Heart right ventricle (tissue), 16 donors: ENCODE results near the gene NCAM1. TPM values are rescaled to one million over a fixed set of nuclear protein-coding genes. Genes with fewer than 3 reads are reported as not detected.
A peak's percentile ranks its signal among the peaks of the same experiment; 100 is the strongest.

Experiments
- ATAC-seq, 8 donors: fragments of 200-7000 bp; cut with Tn5 transposase; one replicate each; pipeline ENCODE4 v1.9.1; 2020; ENCODE audit warnings: mild to moderate bottlenecking in 8 of 8, moderate library complexity in 8 of 8, moderate number of reproducible peaks in 1 of 8
- DNase-seq, 2 donors: peaks; one replicate each; pipeline ENCODE4 v3.0.0-alpha.2; 2020
- H3K27ac ChIP-seq, 10 donors: fragments of 200-600 bp; sonication (generic) in 2 of 10; one replicate each; pipeline versions ENCODE4 v1.5.0 to v1.8.0; 2020 to 2022; ENCODE audit warnings: mild to moderate bottlenecking in 3 of 10
- H3K27me3 ChIP-seq, 7 donors: fragments of 200-600 bp; one replicate each; pipeline ENCODE4 v1.8.0; 2021 to 2022; ENCODE audit warnings: mild to moderate bottlenecking in 2 of 7
- H3K36me3 ChIP-seq, 9 donors: fragments of 200-600 bp; sonication (generic) in 1 of 9; one replicate each; pipeline versions ENCODE4 v1.5.0 to v1.8.0; 2020 to 2022; ENCODE audit warnings: mild to moderate bottlenecking in 2 of 9
- H3K4me1 ChIP-seq, 9 donors: fragments of 200-600 bp; sonication (generic) in 1 of 9; one replicate each; pipeline versions ENCODE4 v1.5.0 to v1.8.0; 2020 to 2022; ENCODE audit warnings: mild to moderate bottlenecking in 4 of 9
- H3K4me3 ChIP-seq, 10 donors: fragments of 200-600 bp; sonication (generic) in 2 of 10; one replicate each; pipeline versions ENCODE4 v1.5.0 to v1.8.0; 2020 to 2022; ENCODE audit warnings: mild to moderate bottlenecking in 7 of 10, moderate library complexity in 2 of 10
- H3K9me3 ChIP-seq, 11 donors: fragments of 200-600 bp in 10 of 11; sonication (generic) in 2 of 11; one replicate each; pipeline versions ENCODE4 v1.5.0 to v1.8.0; 2013 to 2022; ENCODE audit warnings: mild to moderate bottlenecking in 2 of 11, control low read depth in 1 of 11, moderate library complexity in 1 of 11
- CTCF ChIP-seq, 9 donors: fragments of 200-600 bp; sonication (generic) in 2 of 9; IDR thresholded peaks; one replicate each; pipeline versions ENCODE4 v1.5.0 to v1.8.0; 2021 to 2022; ENCODE audit warnings: antibody characterized with exemption in 9 of 9, mild to moderate bottlenecking in 5 of 9, moderate library complexity in 1 of 9
- WGBS, 2 donors: extraction: QIAGEN DNeasy Blood & Tissue Kit; methylation state at CpG; one replicate each; pipeline ENCODE4 v1.1.7; 2013; ENCODE audit warnings: inconsistent platforms in 1 of 2; 5-methylcytosine and 5-hydroxymethylcytosine counted together
- intact Hi-C, 10 donors: fragments of 100-400 bp; cut with DNase I; formaldehyde crosslinking; loops; one replicate each; pipeline versions ENCODE4 v1.11.1 to v1.14.2; 2022
- polyA plus RNA-seq, 2 donors: library from polyadenylated mRNA; stranded (reverse); fragments of 200-250 nt; gene quantifications; one replicate each; pipeline ENCODE4 v1.2.3, GENCODE V29; 2013
- total RNA-seq, 10 donors: library from RNA; stranded (reverse); fragmentation: NEBNext Ultra II Directional in 3 of 10; extraction: Animal tissue kit (Norgen Biotek cat#: 25700) in 3 of 10; gene quantifications; one replicate each; pipeline versions ENCODE4 v1.2.1 to v1.2.4, GENCODE V29; 2021 to 2023
- donor health status: Arrhythmogenic right ventricular cardiomyopathy.
- donor health status: ischemic (EF 13 %, LVEDD 7.1; RV severe dilation, severe dysfunction).
- donor health status: healthy with polysubstance abuse.
- donor health status: DM: no; HTN: yes; CAD: no.
- donor health status: DM: no; HTN: no; CAD: no.
- donor health status: ischemic (EF 25% LVEDD 6.9; RV normal size, moderate dysfunction).
- donor health status: ischemic (EF 25% LVEDD 5.7; RV mildly dilated, moderate dysfunction).
- donor health status: healthy.
- donor health status: DM: yes; HTN: yes; CAD: no.
- donor health status: Ischemic cardiomyopathy.
- donor health status: ischemic (EF 35%, LVEDD 5.7; RV mildly dilated, moderate dysfunction).
- donor health status: nonischemic (EF 11% LVEDD 7.7; RV severe dilation, severe dysfunction).
- donor health status: DM: yes; HTN: yes; CAD: no.
- donor health status: PGD.
- donor health status: ischemic (EF 29% LVEDD 5.4; RV normal size, mild dysfunction).
- donor health status: nonischemic (EF 23%, LVEDD 6.1; RV moderate dilation, normal function).

The NCAM1 gene
- total and polyA plus RNA-seq, 12 donors: 76.8 to 454 (median 328) TPM

GRCh38 chr11:113249786-113250185 is 288.6 kb downstream of the NCAM1 start:
- Histone ChIP-seq H3K9me3 (no peaks in the 10 kb centered on the region), H3K27me3 (no peaks in the 10 kb centered on the region), H3K4me3 (no peak overlapping the region), H3K4me1 (peaks cover 0 to 12% (median 0%) of the 10 kb centered on the region in 9 donors), H3K36me3 (peaks cover 0 to 19% (median 0%) of the 10 kb centered on the region in 9 donors), H3K27ac (no peak overlapping the region)
- ATAC-seq: no peak
- 93 to 96% methylated on average over 6 of the region's 6 CpGs for WGBS, 2 donors
- no peak for DNase-seq
- intact Hi-C loops: no loop called here
- no peak for TF ChIP-seq CTCF (IDR thresholded peaks at IDR 0.05)

- TF ChIP-seq CTCF (IDR thresholded peaks at IDR 0.05): no peak
- H3K4me3 ChIP-seq: no peak overlapping the region
- peaks cover 0 to 13% (median 0%) of the 10 kb centered on the region in 9 donors for H3K36me3 ChIP-seq
- no peak overlapping the region for H3K27ac ChIP-seq
- peaks cover 0 to 24% (median 7%) of the 10 kb centered on the region in 9 donors for H3K4me1 ChIP-seq
- H3K27me3 ChIP-seq: no peaks in the 10 kb centered on the region
- ATAC-seq (no peak), DNase-seq (no peak)
- intact Hi-C loops: no loop called here
- 82 to 89% methylated on average over 4 of the region's 4 CpGs for WGBS, 2 donors
- H3K9me3 ChIP-seq: no peaks in the 10 kb centered on the region
These were observed 290.1 kb downstream of the NCAM1 start for GRCh38 chr11:113251281-113251680.

GRCh38 chr11:113253406-113253805 is 292.2 kb downstream of the NCAM1 start:
- H3K4me1 ChIP-seq: peaks cover 0 to 42% (median 12%) of the 10 kb centered on the region in 9 donors
- no peak for DNase-seq
- H3K4me3 ChIP-seq: no peak overlapping the region
- no peaks in the 10 kb centered on the region for H3K27me3 ChIP-seq
- H3K36me3 ChIP-seq: no peaks in the 10 kb centered on the region
- H3K9me3 ChIP-seq: no peaks in the 10 kb centered on the region
- H3K27ac ChIP-seq: no peak overlapping the region
- 74 to 77% methylated on average over 5 of the region's 5 CpGs for WGBS, 2 donors
- TF ChIP-seq CTCF (IDR thresholded peaks at IDR 0.05): no peak
- intact Hi-C loops: no loop called here
- no peak for ATAC-seq

GRCh38 chr11:113255096-113255495 is 293.9 kb downstream of the NCAM1 start:
- Histone ChIP-seq H3K9me3 (no peaks in the 10 kb centered on the region), H3K36me3 (peaks cover 0 to 2% (median 0%) of the 10 kb centered on the region in 9 donors), H3K4me3 (no peak overlapping the region), H3K27ac (peak overlapping the region in 1 of 10 donors; percentile 19), H3K4me1 (peaks cover 0 to 42% (median 12%) of the 10 kb centered on the region in 9 donors), H3K27me3 (no peaks in the 10 kb centered on the region)
- no peak for ATAC-seq
- intact Hi-C loops: no loop called here
- WGBS, 2 donors: 56 to 69% methylated on average over 4 of the region's 4 CpGs
- TF ChIP-seq CTCF (IDR thresholded peaks at IDR 0.05): no peak
- DNase-seq: no peak
